Tibial artery (tissue), 4 donors: ENCODE data around the gene FSTL3.

Source experiments
- DNase-seq, 2 donors: peaks; one replicate each; pipeline ENCODE4 v3.0.0-alpha.2; 2019
- H3K27ac ChIP-seq, 2 donors: fragments of 200-600 bp; sonication (generic) in 1 of 2; 1 replicate in 1 of 2; 2 replicates in 1 of 2; pipeline ENCODE4 v1.5.1; 2018 to 2019; ENCODE audit warnings: mild to moderate bottlenecking in 1 of 2
- H3K27me3 ChIP-seq, 2 donors: fragments of 200-600 bp; sonication (generic) in 1 of 2; one replicate each; pipeline versions ENCODE4 v1.5.1 to v1.6.0; 2016 to 2019
- H3K36me3 ChIP-seq, 3 donors: fragments of 200-600 bp; sonication (generic) in 2 of 3; one replicate each; pipeline ENCODE4 v1.5.1; 2016 to 2019; ENCODE audit warnings: mild to moderate bottlenecking in 2 of 3
- H3K4me1 ChIP-seq, 4 donors: fragments of 200-600 bp; sonication (generic) in 2 of 4; 1 replicate in 3 of 4; 2 replicates in 1 of 4; pipeline ENCODE4 v1.5.1; 2016 to 2019
- H3K4me3 ChIP-seq, 2 donors: fragments of 200-600 bp; sonication (generic) in 1 of 2; 1 replicate in 1 of 2; 2 replicates in 1 of 2; pipeline ENCODE4 v1.5.1; 2018 to 2019; ENCODE audit warnings: mild to moderate bottlenecking in 2 of 2
- H3K9me3 ChIP-seq, 3 donors: fragments of 200-600 bp; sonication (generic) in 1 of 3; one replicate each; pipeline ENCODE4 v1.5.1; 2016 to 2019
- CTCF ChIP-seq, 2 experiments: fragments of 200-600 bp in 1 of 2; fragments of 450-650 bp in 1 of 2; IDR thresholded peaks; one replicate each; pipeline ENCODE4 v1.5.1; 2017 to 2019; ENCODE audit warnings: antibody characterized with exemption in 2 of 2, mild to moderate bottlenecking in 1 of 2, moderate library complexity in 1 of 2
- intact Hi-C: fragments of 100-400 bp; cut with DNase I; formaldehyde crosslinking; loops from one replicate; pipeline ENCODE4 v1.15.0; 2023; ENCODE audit warnings: low total_unique reads

Gene FSTL3

GRCh38 chr19:681029-682019 is 5.1 kb downstream of the FSTL3 start:
- Histone ChIP-seq H3K27me3 (no peaks in the 10 kb centered on the region), H3K9me3 (no peaks in the 10 kb centered on the region), H3K4me1 (peaks cover 12 to 42% (median 28%) of the 10 kb centered on the region in 4 donors), H3K27ac (peak overlapping the region; percentile 93 to 97), H3K4me3 (peak overlapping the region; percentile 37 to 83), H3K36me3 (peaks cover 0 to 5% (median 0%) of the 10 kb centered on the region in 3 donors)
- DNase-seq = peak in 1 of 2 donors; percentile 41
- no peak for TF ChIP-seq CTCF (IDR thresholded peaks at IDR 0.05)
- intact Hi-C loops = no loop called here

- intact Hi-C loops = no loop called here
- peaks cover 0 to 5% (median 0%) of the 10 kb centered on the region in 3 donors for H3K36me3 ChIP-seq
- no peak overlapping the region for H3K4me3 ChIP-seq
- H3K4me1 ChIP-seq = peaks cover 12 to 27% (median 21%) of the 10 kb centered on the region in 4 donors
- H3K27me3 ChIP-seq = no peaks in the 10 kb centered on the region
- no peaks in the 10 kb centered on the region for H3K9me3 ChIP-seq
- TF ChIP-seq CTCF (IDR thresholded peaks at IDR 0.05) = no peak
- peak in 1 of 2 donors; percentile 21 for DNase-seq
- no peak overlapping the region for H3K27ac ChIP-seq
Measured at GRCh38 chr19:682678-683320, 6.6 kb downstream of the FSTL3 start.

GRCh38 chr19:685454-685931 is 9.3 kb downstream of the FSTL3 start:
- Histone ChIP-seq H3K27ac (no peak overlapping the region), H3K9me3 (no peaks in the 10 kb centered on the region), H3K27me3 (no peaks in the 10 kb centered on the region), H3K4me1 (peaks cover 0 to 11% (median 3%) of the 10 kb centered on the region in 4 donors), H3K4me3 (no peak overlapping the region), H3K36me3 (peaks cover 0 to 5% (median 0%) of the 10 kb centered on the region in 3 donors)
- DNase-seq = no peak
- intact Hi-C loops = no loop called here
- TF ChIP-seq CTCF (IDR thresholded peaks at IDR 0.05) = no peak

GRCh38 chr19:686589-687297 is 10.6 kb downstream of the FSTL3 start:
- intact Hi-C loops = no loop called here
- TF ChIP-seq CTCF (IDR thresholded peaks at IDR 0.05) = no peak
- no peak for DNase-seq
- no peaks in the 10 kb centered on the region for H3K27me3 ChIP-seq
- no peak overlapping the region for H3K27ac ChIP-seq
- H3K36me3 ChIP-seq = no peaks in the 10 kb centered on the region
- H3K9me3 ChIP-seq = no peaks in the 10 kb centered on the region
- no peaks in the 10 kb centered on the region for H3K4me1 ChIP-seq
- H3K4me3 ChIP-seq = no peak overlapping the region

- Histone ChIP-seq H3K27ac (no peak overlapping the region), H3K4me1 (no peaks in the 10 kb centered on the region), H3K36me3 (no peaks in the 10 kb centered on the region), H3K4me3 (no peak overlapping the region), H3K27me3 (no peaks in the 10 kb centered on the region), H3K9me3 (no peaks in the 10 kb centered on the region)
- intact Hi-C loops = no loop called here
- no peak for DNase-seq
- no peak for TF ChIP-seq CTCF (IDR thresholded peaks at IDR 0.05)
Measured at GRCh38 chr19:687569-688166, 11.5 kb downstream of the FSTL3 start.
